Activated naive CD4-positive, alpha-beta T cell treated with anti-CD3 and anti-CD28 coated beads, Interleukin-2, amount 10 ng/mL, durations not matched to agents 5 hours and 36 hours (primary cell): ENCODE results near the gene COA5. TPM values are rescaled to one million over a fixed set of nuclear protein-coding genes. Genes with fewer than 3 reads are reported as not detected.

Experiments
- total RNA-seq, 2 experiments: library from RNA; stranded (reverse); gene quantifications; one replicate each; pipeline ENCODE4 v1.2.3, GENCODE V29; 2021

Gene COA5
- total RNA-seq, result 10 to 100 TPM; 28.5 to 30.9 TPM

GRCh38 chr2:98608116-98608961, at the start of gene COA5, which contains the start of gene UNC50:
Gene COA5, minus strand, starts transcription at chr2:98608512. Its CDS starts 107 bp downstream, at chr2:98608405.
Gene UNC50, plus strand, starts transcription at chr2:98608589. Its CDS starts 1,171 bp downstream, at chr2:98609760.

Other genes starting within 250 kb of the COA5 start
- gene INPP4A, start 163.7 kb downstream of the COA5 start, total RNA-seq, result 100 to 1,000 TPM; 147 to 148 TPM
- gene UNC50, start 77 bp upstream of the COA5 start, total RNA-seq, result 10 to 100 TPM; 28.4 to 29.8 TPM
- 10 to 100 TPM; 92.9 to 95.2 TPM for gene MGAT4A, start 122.6 kb upstream of the COA5 start, total RNA-seq